Esophagus muscularis mucosa (tissue), 4 donors: ENCODE results near the gene NGDN. TPM values are rescaled to one million over a fixed set of nuclear protein-coding genes. Genes with fewer than 3 reads are reported as not detected.

Experiments
- DNase-seq: peaks from one replicate; pipeline ENCODE4 v3.0.0-alpha.2; 2017; ENCODE audit errors: extremely low spot score
- H3K27ac ChIP-seq, 4 donors: fragments of 200-600 bp; sonication (generic); replicated peaks in 1 of 4; 1 replicate in 3 of 4; 2 replicates in 1 of 4; pipeline ENCODE4 v1.5.1; 2016 to 2019; ENCODE audit warnings: mild to moderate bottlenecking in 1 of 4
- H3K27me3 ChIP-seq, 4 donors: fragments of 200-600 bp; sonication (generic); one replicate each; pipeline versions ENCODE4 v1.5.1 to v1.6.0; 2016 to 2019
- H3K36me3 ChIP-seq, 4 donors: fragments of 200-600 bp; sonication (generic); one replicate each; pipeline ENCODE4 v1.5.1; 2016 to 2019
- H3K4me1 ChIP-seq, 4 donors: fragments of 200-600 bp; sonication (generic); one replicate each; pipeline ENCODE4 v1.5.1; 2016 to 2019
- H3K4me3 ChIP-seq, 4 donors: fragments of 200-600 bp; sonication (generic); 1 replicate in 2 of 4; 2 replicates in 2 of 4; pipeline ENCODE4 v1.5.1; 2016 to 2019; ENCODE audit warnings: mild to moderate bottlenecking in 4 of 4, moderate library complexity in 1 of 4
- H3K9me3 ChIP-seq, 4 donors: fragments of 200-600 bp; sonication (generic); 1 replicate in 3 of 4; 2 replicates in 1 of 4; pipeline ENCODE4 v1.5.1; 2016 to 2019
- CTCF ChIP-seq, 3 experiments: fragments of 200-600 bp in 2 of 3; fragments of 450-650 bp in 1 of 3; sonication (generic) in 2 of 3; IDR thresholded peaks; one replicate each; pipeline ENCODE4 v1.5.1; 2017 to 2019; ENCODE audit warnings: antibody characterized with exemption in 3 of 3, mild to moderate bottlenecking in 2 of 3, moderate library complexity in 1 of 3
- EP300 ChIP-seq: sonication (generic); formaldehyde crosslinking; IDR thresholded peaks from one replicate; pipeline ENCODE4 v1.6.1; 2017; ENCODE audit warnings: antibody characterized with exemption
- POLR2A ChIP-seq: fragments of 450-650 bp; IDR thresholded peaks from one replicate; pipeline ENCODE4 v1.6.1; 2017; ENCODE audit warnings: antibody characterized with exemption, moderate library complexity, mild to moderate bottlenecking, low read depth
- POLR2AphosphoS5 ChIP-seq, 2 donors: sonication (generic); formaldehyde crosslinking; IDR thresholded peaks; one replicate each; pipeline ENCODE4 v1.6.1; 2017; ENCODE audit warnings: antibody characterized with exemption in 2 of 2
- WGBS: methylation state at CpG from one replicate; pipeline ENCODE4 v1.1.5; 2018; 5-methylcytosine and 5-hydroxymethylcytosine counted together
- intact Hi-C: fragments of 100-400 bp; cut with DNase I; formaldehyde crosslinking; loops from one replicate; pipeline ENCODE4 v1.15.1; 2023
- total RNA-seq, 4 donors: library from RNA; depleted of rRNA; stranded (reverse); fragments of >200 nt; gene quantifications; one replicate each; pipeline versions ENCODE4 v1.1.0 to v1.2.1, GENCODE V29; 2016

The NGDN gene
- total RNA-seq, 4 donors from 2014 or later = 21.6 to 43.2 (median 34.0) TPM

GRCh38 chr14:23447361-23448350, 21.8 kb upstream of the NGDN start:
- WGBS = 83% methylated on average over 7 of the region's 7 CpGs
- no peak for DNase-seq
- Histone ChIP-seq H3K4me3 (no peak overlapping the region), H3K36me3 (no peaks in the 10 kb centered on the region), H3K4me1 (peaks cover 0 to 4% (median 0%) of the 10 kb centered on the region in 4 donors), H3K27ac (no peak overlapping the region), H3K27me3 (peaks cover 0 to 12% (median 0%) of the 10 kb centered on the region in 4 donors), H3K9me3 (no peaks in the 10 kb centered on the region)
- intact Hi-C loops = no loop called here
- TF ChIP-seq POLR2A (no peak), POLR2AphosphoS5 (IDR thresholded peaks at IDR 0.05) (no peak), EP300 (no peak), CTCF (IDR thresholded peaks at IDR 0.05) (no peak)

GRCh38 chr14:23449314-23449713, 20.2 kb upstream of the NGDN start:
- no peak for DNase-seq
- no peaks in the 10 kb centered on the region for H3K36me3 ChIP-seq
- WGBS = 45% methylated on average over 1 of the region's 1 CpG
- TF ChIP-seq POLR2A = no peak
- TF ChIP-seq CTCF (IDR thresholded peaks at IDR 0.05) = no peak
- TF ChIP-seq EP300 = no peak
- TF ChIP-seq POLR2AphosphoS5 (IDR thresholded peaks at IDR 0.05) = no peak
- peaks cover 0 to 4% (median 0%) of the 10 kb centered on the region in 4 donors for H3K4me1 ChIP-seq
- peaks cover 0 to 21% (median 0%) of the 10 kb centered on the region in 4 donors for H3K27me3 ChIP-seq
- intact Hi-C loops = no loop called here
- H3K27ac ChIP-seq = no peak overlapping the region
- no peaks in the 10 kb centered on the region for H3K9me3 ChIP-seq
- H3K4me3 ChIP-seq = no peak overlapping the region

GRCh38 chr14:23450379-23450778, 19.1 kb upstream of the NGDN start:
- Histone ChIP-seq H3K4me3 (no peak overlapping the region), H3K4me1 (peaks cover 0 to 4% (median 0%) of the 10 kb centered on the region in 4 donors), H3K27ac (no peak overlapping the region), H3K27me3 (peaks cover 0 to 24% (median 0%) of the 10 kb centered on the region in 4 donors), H3K36me3 (no peaks in the 10 kb centered on the region), H3K9me3 (no peaks in the 10 kb centered on the region)
- no peak for TF ChIP-seq EP300
- TF ChIP-seq CTCF (IDR thresholded peaks at IDR 0.05) = no peak
- TF ChIP-seq POLR2AphosphoS5 (IDR thresholded peaks at IDR 0.05) = no peak
- no peak for TF ChIP-seq POLR2A
- 61% methylated on average over 2 of the region's 2 CpGs for WGBS
- no peak for DNase-seq
- intact Hi-C loops = no loop called here

- no peaks in the 10 kb centered on the region for H3K9me3 ChIP-seq
- 86% methylated on average over 2 of the region's 2 CpGs for WGBS
- H3K36me3 ChIP-seq = no peaks in the 10 kb centered on the region
- intact Hi-C loops = no loop called here
- no peak for DNase-seq
- no peak overlapping the region for H3K27ac ChIP-seq
- no peaks in the 10 kb centered on the region for H3K4me1 ChIP-seq
- no peak for TF ChIP-seq EP300
- TF ChIP-seq CTCF (IDR thresholded peaks at IDR 0.05) = no peak
- no peak for TF ChIP-seq POLR2A
- no peak for TF ChIP-seq POLR2AphosphoS5 (IDR thresholded peaks at IDR 0.05)
- H3K4me3 ChIP-seq = no peak overlapping the region
- peaks cover 0 to 30% (median 0%) of the 10 kb centered on the region in 4 donors for H3K27me3 ChIP-seq
These were observed 17.3 kb upstream of the NGDN start for GRCh38 chr14:23452237-23452636.
